HepG2 (cell line): ENCODE measurements around the gene GPR162. TPM values are rescaled to one million over a fixed set of nuclear protein-coding genes. Genes with fewer than 3 reads are reported as not detected.

Experiments
- ATAC-seq: fragments of 200-7000 bp; cut with Tn5 transposase; 3 replicates; pipeline ENCODE4 v1.9.1; 2020; ENCODE audit warnings: mild to moderate bottlenecking, moderate library complexity
- BruUV-seq: library from RNA; stranded (reverse); fragments of 400-500 nt; replicated peaks from 2 replicates; lab custom pipeline; 2021; lab: Mats Ljungman, UMichigan
- CTCF ChIA-PET: fragments of 300-600 bp; formaldehyde crosslinking; extraction: SDS; loops from one replicate; lab custom pipeline; 2021; ENCODE audit warnings: low total read pairs, inconsistent platforms, low intra/inter-chr PET ratio; lab: Yijun Ruan, JAX
- POLR2A ChIA-PET: fragments of 350-600 bp; sonication (Branson Sonifier 250); formaldehyde crosslinking; loops from one replicate; lab custom pipeline; 2020; ENCODE audit warnings: antibody characterized with exemption, inconsistent platforms; lab: Yijun Ruan, JAX
- DNase-seq: peaks from one replicate; pipeline ENCODE4 v3.0.0-alpha.2; 2015; ENCODE audit warnings: low spot score
- FAIRE-seq: peaks from 3 replicates; lab custom pipeline; 2011; peaks lifted over from hg19 to GRCh38; lab: Jason Lieb, UNC
- H2AFZ ChIP-seq: one replicate; pipeline ENCODE4 v1.6.1; 2011; ENCODE audit warnings: low read length, inconsistent platforms
- H3K27ac ChIP-seq: fragments of 300-600 bp; 3 replicates; pipeline ENCODE4 v1.8.0; 2011; ENCODE audit warnings: mixed run types, mild to moderate bottlenecking, mixed read lengths, low read length, inconsistent platforms; ENCODE audit not compliant: insufficient read depth; ENCODE audit errors: extremely low read length
- H3K27me3 ChIP-seq, 2 experiments: fragments of 200-600 bp in 1 of 2; 2 replicates in 1 of 2; 3 replicates in 1 of 2; pipeline versions ENCODE4 v1.6.0 to v1.8.0; 2011; ENCODE audit warnings: low read length in 2 of 2, mild to moderate bottlenecking in 2 of 2, moderate library complexity in 2 of 2, inconsistent platforms in 1 of 2; ENCODE audit not compliant: insufficient read depth in 2 of 2, control insufficient read depth in 1 of 2
- H3K36me3 ChIP-seq, 2 experiments: fragments of 200-600 bp in 1 of 2; replicated peaks in 1 of 2; 2 replicates in 1 of 2; 3 replicates in 1 of 2; pipeline versions ENCODE4 v1.5.1 to v1.8.0; 2011; ENCODE audit warnings: low read length in 2 of 2, inconsistent platforms in 1 of 2; ENCODE audit not compliant: insufficient read depth in 2 of 2, control insufficient read depth in 1 of 2
- H3K4me1 ChIP-seq: 2 replicates; pipeline ENCODE4 v1.5.1; 2012; ENCODE audit warnings: low read length, inconsistent platforms; ENCODE audit not compliant: insufficient read depth
- H3K4me2 ChIP-seq: 2 replicates; pipeline ENCODE4 v1.6.0; 2011; ENCODE audit warnings: low read depth, low read length, inconsistent platforms
- H3K4me3 ChIP-seq, 3 experiments: fragments of 200-600 bp in 1 of 3; sonication (generic), shearing (Covaris generic) in 1 of 3; replicated peaks in 1 of 3; 2 replicates each; pipeline ENCODE4 v1.5.1; 2011 to 2016; ENCODE audit warnings: low read length in 3 of 3, inconsistent platforms in 2 of 3, low read depth in 2 of 3, mild to moderate bottlenecking in 2 of 3, control low read depth in 1 of 3, mixed read lengths in 1 of 3; ENCODE audit not compliant: insufficient read depth in 1 of 3
- H3K79me2 ChIP-seq: one replicate; pipeline ENCODE4 v1.6.1; 2011; ENCODE audit warnings: low read length, inconsistent platforms; ENCODE audit not compliant: insufficient read depth
- H3K9ac ChIP-seq: 2 replicates; pipeline ENCODE4 v1.6.0; 2011; ENCODE audit warnings: mild to moderate bottlenecking, low read depth, low read length, inconsistent platforms; ENCODE audit not compliant: insufficient read depth
- H3K9me3 ChIP-seq: 2 replicates; pipeline ENCODE4 v1.5.1; 2012; ENCODE audit warnings: mild to moderate bottlenecking, low read length
- H4K20me1 ChIP-seq: 2 replicates; pipeline ENCODE4 v1.6.0; 2011; ENCODE audit warnings: inconsistent platforms, mild to moderate bottlenecking, low read length, moderate library complexity; ENCODE audit not compliant: insufficient read depth
- CEBPB ChIP-seq: IDR thresholded peaks from 2 replicates; pipeline ENCODE4 v1.6.1; 2011; ENCODE audit warnings: low read depth, low read length, improper control_type of control experiment, borderline replicate concordance
- DNMT3B ChIP-seq: conservative IDR thresholded peaks from 2 replicates; pipeline ENCODE4 v1.6.1; 2016; ENCODE audit warnings: missing biosample characterization, control low read depth
- HNF4A ChIP-seq: sonication (generic); formaldehyde crosslinking; IDR thresholded peaks from 2 replicates; pipeline ENCODE4 v1.4.0; 2020; ENCODE audit warnings: missing genetic modification reagents
- NFYC ChIP-seq: IDR thresholded peaks from 2 replicates; pipeline ENCODE4 v1.6.1; 2016; ENCODE audit warnings: missing genetic modification reagents, missing compliant biosample characterization
- RCOR2 ChIP-seq: IDR thresholded peaks from 2 replicates; pipeline ENCODE4 v1.6.1; 2016; ENCODE audit warnings: missing biosample characterization, missing genetic modification reagents
- TBX2 ChIP-seq: sonication (generic); formaldehyde crosslinking; IDR thresholded peaks from 2 replicates; pipeline ENCODE4 v1.5.0; 2020; ENCODE audit warnings: missing genetic modification reagents, mild to moderate bottlenecking, borderline replicate concordance
- TEAD3 ChIP-seq: optimal IDR thresholded peaks from 2 replicates; pipeline ENCODE3; 2016; ENCODE audit warnings: borderline replicate concordance
- TFAP4 ChIP-seq: sonication (generic); IDR thresholded peaks from 2 replicates; pipeline ENCODE4 v1.6.1; 2016; ENCODE audit warnings: low read depth, borderline replicate concordance
- THAP11 ChIP-seq: IDR thresholded peaks from 2 replicates; pipeline ENCODE4 v1.6.1; 2016; ENCODE audit warnings: missing biosample characterization, missing genetic modification reagents
- THYN1 ChIP-seq: sonication (generic); formaldehyde crosslinking; IDR thresholded peaks from 2 replicates; pipeline ENCODE4 v1.8.1; 2023; ENCODE audit warnings: low read depth, mild to moderate bottlenecking, moderate library complexity, missing genetic modification reagents, borderline replicate concordance
- TSC22D2 ChIP-seq: sonication (generic); formaldehyde crosslinking; IDR thresholded peaks from 2 replicates; pipeline ENCODE4 v1.5.1; 2020; ENCODE audit warnings: missing genetic modification reagents, mild to moderate bottlenecking, borderline replicate concordance
- WGBS: methylation state at CpG from one replicate; pipeline ENCODE4 v1.1.6; 2017; ENCODE audit warnings: low lambda C conversion rate; 5-methylcytosine and 5-hydroxymethylcytosine counted together
- in situ Hi-C: cut with HindIII; loops from 2 replicates; pipeline ENCODE4 v1.10.0; 2017; ENCODE audit warnings: low pct_unique_long_range_greater_than_20kb; ENCODE audit not compliant: extremely low pct_ligation_motif_present
- intact Hi-C: fragments of 100-400 bp; cut with micrococcal nuclease; formaldehyde crosslinking; loops from one replicate; pipeline ENCODE4 v1.10.0; 2022; ENCODE audit not compliant: unreplicated experiment
- polyA plus RNA-seq, 8 experiments: library from polyadenylated mRNA; depleted of rRNA in 3 of 8; stranded (reverse) in 7 of 8; unstranded in 1 of 8; fragments of >200 nt; fragmentation: Illumina TruSeq in 4 of 8; extraction: Trizol in 4 of 8; gene quantifications; 2 replicates each; pipeline versions ENCODE4 v1.2.1 to v1.2.3, GENCODE V29; 2011 to 2016; ENCODE audit warnings: low read depth in 4 of 8, missing spikeins in 1 of 8, mixed read lengths in 1 of 8; ENCODE audit not compliant: insufficient read depth in 1 of 8
- total RNA-seq, 5 experiments: library from RNA; depleted of rRNA; stranded (reverse); fragments of >200 nt; fragmentation: Illumina TruSeq; extraction: Trizol; gene quantifications; 2 replicates each; pipeline ENCODE4 v1.2.3, GENCODE V29; 2016; ENCODE audit warnings: low read depth in 1 of 5
- TF ChIP-seq, protein P1 (sequence below): sonication (generic); formaldehyde crosslinking; IDR thresholded peaks from 2 replicates; pipeline ENCODE4 v1.4.0; 2020; ENCODE audit warnings: mild to moderate bottlenecking, missing genetic modification reagents

Gene GPR162
- total and polyA plus RNA-seq, 2 of the 13 experiments (the other 11 are each of a cell fraction or from before 2014, with no cell fraction given): 0.08 TPM; not detected in 1

DNA sequence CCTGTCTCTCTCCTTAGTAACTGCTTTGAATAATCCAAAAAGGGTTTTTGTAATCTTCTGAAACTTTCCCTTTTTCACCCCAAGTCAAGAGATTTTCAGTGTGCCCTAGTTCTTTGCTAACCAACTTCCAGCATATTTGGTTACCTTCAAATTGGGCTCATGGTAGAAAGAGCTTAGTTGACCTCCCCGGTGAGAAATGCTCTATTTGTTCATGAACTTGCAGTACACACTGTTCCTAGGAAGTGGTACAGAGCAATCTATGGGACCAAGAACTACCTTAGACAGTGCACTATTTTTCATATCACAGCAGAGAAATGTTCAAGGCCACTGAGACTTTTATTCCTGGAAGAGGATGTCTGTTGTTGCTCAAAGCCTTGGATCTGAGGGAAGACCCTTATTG lies 32.0 kb downstream of the GPR162 start:
- TF ChIP-seq TFAP4: no peak
- TF ChIP-seq THYN1 (CRISPR knock-in tag): peak; percentile 66; the same call in 1 of the 2 replicates
- in situ Hi-C loops: no loop called here
- ChIA-PET CTCF (no interaction called here), POLR2A (interaction anchor here (1.2 to 5.2 kb wide), 11 partner anchors 13 to 245 kb away, joined by 4 to 132 read pairs (median 15); partner anchors contain the start of genes C12orf57, COPS7A, MLF2 and P3H3)
- ATAC-seq: no peak
- intact Hi-C loops: loop anchor here (2.0 kb wide), 1 partner anchor 15 kb away; no protein-coding TSS in a partner anchor
- H2AFZ ChIP-seq: no peak overlapping the region
- no peaks in the 10 kb centered on the region for H3K9me3 ChIP-seq
- H3K27ac ChIP-seq: peak overlapping the region; percentile 61
- 21% methylated on average over 1 of the region's 1 CpG for WGBS
- H3K4me1 ChIP-seq: peaks cover 33% of the 10 kb centered on the region
- H3K36me3 ChIP-seq: peaks cover 14 to 51% of the 10 kb centered on the region in 2 experiments
- DNase-seq: no peak
- no TSS peak for BruUV-seq
- H3K4me3 ChIP-seq: peak overlapping the region in 2 of 3 experiments; percentile 85 to 95; a peak in 3 of 6 replicates
- no peaks in the 10 kb centered on the region for H3K27me3 ChIP-seq
- no peaks in the 10 kb centered on the region; the same call in 1 of the 2 replicates for H4K20me1 ChIP-seq
- peaks cover 37% of the 10 kb centered on the region for H3K79me2 ChIP-seq
- no peak for FAIRE-seq
- peak overlapping the region; percentile 66; the same call in 1 of the 2 replicates for H3K9ac ChIP-seq
- peak overlapping the region; percentile 88 for H3K4me2 ChIP-seq

DNA sequence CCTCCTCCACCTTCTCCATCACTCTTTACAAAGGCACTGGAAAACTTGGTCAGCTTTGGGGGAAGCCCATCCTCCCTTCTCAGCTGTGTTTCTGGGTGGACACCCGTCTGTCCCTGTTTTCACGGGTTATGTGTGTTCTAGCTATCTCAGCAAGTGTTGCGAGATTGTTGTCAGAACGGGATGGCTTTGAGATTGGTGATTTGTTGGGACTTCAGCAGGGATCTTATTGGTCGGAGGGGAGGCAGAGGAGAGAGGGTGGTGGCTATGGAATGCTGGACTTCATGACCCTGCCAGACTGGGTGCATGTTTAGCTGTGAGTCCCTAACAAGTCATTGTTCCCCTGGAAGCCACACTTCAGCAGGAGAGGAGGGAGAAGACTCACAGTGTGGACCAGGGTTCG lies 32.4 kb downstream of the GPR162 start:
- FAIRE-seq (peak; percentile 87), DNase-seq (peak; percentile 78), ATAC-seq (no peak)
- Histone ChIP-seq H3K27ac (peak overlapping the region; percentile 61), H2AFZ (no peak overlapping the region), H3K36me3 (peaks cover 18 to 52% of the 10 kb centered on the region in 2 experiments), H3K4me2 (peak overlapping the region; percentile 88), H4K20me1 (no peaks in the 10 kb centered on the region; the same call in 1 of the 2 replicates), H3K79me2 (peaks cover 37% of the 10 kb centered on the region), H3K4me3 (peak overlapping the region in 1 of 3 experiments; percentile 95; a peak in 1 of 6 replicates), H3K9me3 (no peaks in the 10 kb centered on the region), H3K27me3 (no peaks in the 10 kb centered on the region), H3K9ac (peak overlapping the region; percentile 66; the same call in 1 of the 2 replicates), H3K4me1 (peaks cover 33% of the 10 kb centered on the region)
- intact Hi-C loops: no loop called here
- BruUV-seq: no TSS peak
- WGBS: 35% methylated on average over 6 of the region's 6 CpGs
- CTCF ChIA-PET: no interaction called here
- TF ChIP-seq HNF4A (CRISPR knock-in tag) (0 out of 2 replicates have a peak, but pooled peaks have one; percentile 5), TSC22D2 (CRISPR knock-in tag) (no peak), RCOR2 (CRISPR knock-in tag) (no peak), TEAD3 (CRISPR knock-in tag) (peak; percentile 44), NFYC (peak; percentile 22; the same call in 1 of the 2 replicates), TBX2 (peak; percentile 26; the same call in 1 of the 2 replicates), THAP11 (0 out of 2 replicates have a peak, but pooled peaks have one; percentile 31), CEBPB (0 out of 2 replicates have a peak, but pooled peaks have one; percentile 1), DNMT3B (CRISPR knock-in tag) (no peak)
- TF ChIP-seq, protein P1, sequence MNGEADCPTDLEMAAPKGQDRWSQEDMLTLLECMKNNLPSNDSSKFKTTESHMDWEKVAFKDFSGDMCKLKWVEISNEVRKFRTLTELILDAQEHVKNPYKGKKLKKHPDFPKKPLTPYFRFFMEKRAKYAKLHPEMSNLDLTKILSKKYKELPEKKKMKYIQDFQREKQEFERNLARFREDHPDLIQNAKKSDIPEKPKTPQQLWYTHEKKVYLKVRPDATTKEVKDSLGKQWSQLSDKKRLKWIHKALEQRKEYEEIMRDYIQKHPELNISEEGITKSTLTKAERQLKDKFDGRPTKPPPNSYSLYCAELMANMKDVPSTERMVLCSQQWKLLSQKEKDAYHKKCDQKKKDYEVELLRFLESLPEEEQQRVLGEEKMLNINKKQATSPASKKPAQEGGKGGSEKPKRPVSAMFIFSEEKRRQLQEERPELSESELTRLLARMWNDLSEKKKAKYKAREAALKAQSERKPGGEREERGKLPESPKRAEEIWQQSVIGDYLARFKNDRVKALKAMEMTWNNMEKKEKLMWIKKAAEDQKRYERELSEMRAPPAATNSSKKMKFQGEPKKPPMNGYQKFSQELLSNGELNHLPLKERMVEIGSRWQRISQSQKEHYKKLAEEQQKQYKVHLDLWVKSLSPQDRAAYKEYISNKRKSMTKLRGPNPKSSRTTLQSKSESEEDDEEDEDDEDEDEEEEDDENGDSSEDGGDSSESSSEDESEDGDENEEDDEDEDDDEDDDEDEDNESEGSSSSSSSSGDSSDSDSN (CRISPR knock-in tag): 0 out of 2 replicates have a peak, but pooled peaks have one; percentile 25
- TF ChIP-seq, all 625 proteins: peak for 7
- in situ Hi-C loops: no loop called here
- POLR2A ChIA-PET: interaction anchor here (1.2 to 5.2 kb wide), 6 partner anchors 13 to 130 kb away, joined by 5 to 132 read pairs (median 26); partner anchors contain the start of genes C12orf57, COPS7A, P3H3 and PTMS
